ENCODE measurements around the gene SRCIN1.
A peak's percentile ranks its signal among the peaks of the same experiment; 100 is the strongest.

The SRCIN1 gene

DNA sequence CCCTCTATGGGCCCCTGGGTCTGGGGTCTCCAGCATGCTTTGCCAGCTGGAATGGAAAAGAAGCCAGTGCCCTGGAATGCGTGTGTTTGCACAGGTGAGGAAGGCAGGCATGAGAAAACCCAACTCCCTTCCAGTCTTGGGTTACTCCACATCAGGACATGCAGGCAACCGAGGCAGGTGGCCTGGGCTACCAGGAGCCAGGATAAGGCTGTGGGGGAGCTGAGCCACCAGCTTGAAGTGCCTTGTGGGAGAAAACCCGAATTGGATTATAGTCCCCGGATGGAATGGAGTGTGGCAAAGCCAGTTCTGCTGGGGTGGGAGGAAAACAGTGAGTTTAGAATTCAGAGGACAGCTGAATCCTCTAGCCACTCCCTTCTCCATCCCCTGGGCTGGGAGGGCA lies 7.2 kb downstream of the SRCIN1 start:
- DNase-seq (ENCODE audit: low spot score), result no peak

DNA sequence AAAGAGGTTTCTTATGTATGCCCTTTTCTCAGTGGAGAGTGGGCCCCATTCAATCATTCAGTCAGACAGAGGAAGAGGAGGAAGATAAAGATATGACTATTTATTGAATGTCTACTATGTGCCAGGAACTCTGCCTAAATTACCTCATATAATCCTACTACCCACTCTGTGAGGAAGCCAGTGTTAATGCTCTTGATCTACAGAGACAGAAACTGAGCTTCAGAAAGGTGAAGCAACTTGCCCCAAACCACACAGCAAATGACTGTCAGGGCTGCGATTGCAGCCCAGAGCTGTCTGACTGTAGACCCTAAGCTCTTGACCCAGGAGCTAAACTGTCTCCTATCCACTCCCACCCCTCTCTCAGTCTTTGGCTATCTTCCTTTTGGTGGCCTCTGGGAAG lies 8.4 kb downstream of the SRCIN1 start:
- DNase-seq (ENCODE audit: low spot score), result no peak

DNA sequence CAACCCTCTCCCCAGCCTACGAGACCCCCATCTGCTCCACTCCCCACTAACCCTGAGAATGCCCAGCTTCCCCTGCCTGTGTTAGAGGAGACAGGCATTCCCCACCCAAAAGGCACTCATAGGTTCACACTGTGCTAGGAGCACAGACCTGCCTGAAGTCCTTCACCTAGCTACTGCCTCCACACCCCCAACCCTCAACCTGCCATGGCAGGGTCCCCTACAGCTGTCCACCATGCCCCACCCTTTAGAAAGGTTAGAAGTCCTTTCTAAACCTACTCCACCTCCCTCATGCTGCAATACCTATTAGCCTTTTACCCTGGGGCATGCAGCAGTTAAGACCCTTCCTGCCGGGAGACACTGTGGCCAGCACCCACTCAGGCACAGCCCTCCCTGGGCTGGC lies 9.1 kb downstream of the SRCIN1 start:
- no peak for DNase-seq (ENCODE audit: low spot score)

DNA sequence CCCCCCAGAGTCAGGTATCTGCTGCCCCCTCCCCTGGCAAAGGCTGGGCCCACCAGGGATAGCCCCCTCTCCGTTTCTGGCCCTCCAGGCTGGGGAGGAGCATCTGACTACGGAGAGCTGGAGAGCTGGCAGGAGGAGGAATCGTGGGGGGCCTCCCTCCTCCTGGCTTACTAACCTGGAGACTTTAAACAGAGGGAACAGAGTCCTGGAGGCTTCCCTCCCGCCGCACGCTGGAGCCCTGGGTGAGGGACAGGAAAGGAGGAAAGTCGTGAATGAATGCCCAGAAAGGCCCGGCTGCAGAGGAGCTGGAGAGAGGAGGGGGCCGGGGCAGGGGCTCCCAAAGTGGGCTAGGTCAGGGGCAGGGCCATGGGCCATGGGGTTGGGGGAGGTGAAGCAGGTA lies 9.9 kb downstream of the SRCIN1 start:
- DNase-seq (ENCODE audit: low spot score), result no peak

DNA sequence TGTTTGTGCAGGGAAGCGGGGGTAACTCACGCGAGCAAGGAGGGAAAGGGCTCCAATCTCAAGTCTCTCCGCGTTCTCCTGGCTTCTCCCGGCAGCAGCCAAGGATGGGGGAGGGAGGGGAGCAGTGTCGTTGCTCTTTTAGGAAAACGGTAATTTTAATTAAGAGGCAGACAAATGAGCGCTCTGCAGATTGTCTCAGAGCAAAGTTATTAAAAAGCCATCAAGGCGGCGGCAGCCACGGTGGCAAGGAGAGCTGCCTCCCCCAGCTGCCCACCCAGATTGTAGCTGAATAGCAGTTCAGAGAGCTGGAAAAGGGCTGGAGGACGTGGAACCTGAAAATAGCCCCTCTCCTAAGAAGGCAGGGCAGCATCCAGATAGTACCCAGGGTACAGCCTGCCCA lies 11.6 kb downstream of the SRCIN1 start:
- DNase-seq (ENCODE audit: low spot score), result no peak

DNA sequence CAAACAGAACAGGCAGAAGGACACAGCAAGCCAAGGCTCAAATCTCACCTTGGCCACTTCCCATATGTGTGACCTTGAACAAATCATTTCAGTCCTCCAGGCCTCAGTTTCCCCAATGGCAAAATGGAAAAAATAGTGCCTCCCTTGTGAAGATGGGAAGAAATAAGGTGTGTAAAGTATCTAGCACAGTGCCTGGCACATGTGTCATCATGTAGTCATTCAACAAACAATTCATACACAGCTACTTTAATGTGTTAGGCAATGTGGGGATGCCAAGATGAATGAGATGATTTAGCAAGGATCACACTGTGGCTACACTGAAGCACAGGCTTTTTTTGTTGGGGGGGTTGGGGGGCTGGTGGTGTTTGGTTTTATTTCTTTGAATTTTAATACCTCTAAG lies 13.3 kb downstream of the SRCIN1 start:
- no peak for DNase-seq (ENCODE audit: low spot score)

DNA sequence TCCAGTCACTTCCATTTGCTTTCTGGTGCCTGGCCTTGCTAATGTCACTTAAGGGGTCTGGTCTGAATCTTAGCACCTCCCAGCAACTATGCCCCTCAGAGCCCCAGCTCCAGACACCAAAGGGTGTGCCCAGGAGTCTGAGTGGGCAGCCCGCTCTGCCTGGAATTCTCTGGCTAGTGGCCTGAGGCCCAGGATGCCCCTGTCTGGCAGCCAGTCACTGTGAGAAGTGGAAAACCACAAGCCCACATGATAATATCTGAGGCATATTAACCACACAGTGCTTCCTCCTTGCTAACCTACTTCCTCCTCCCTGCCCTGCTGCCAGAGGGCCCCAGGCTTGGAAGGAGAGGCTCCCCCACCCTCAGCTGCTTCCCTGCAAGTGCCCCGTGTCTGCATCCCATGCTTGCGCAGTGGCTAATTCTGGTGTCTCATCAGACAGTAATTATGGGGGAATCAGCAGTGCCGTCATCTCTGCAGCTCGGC lies 14.0 kb downstream of the SRCIN1 start:
- no peak for DNase-seq (ENCODE audit: low spot score)

DNA sequence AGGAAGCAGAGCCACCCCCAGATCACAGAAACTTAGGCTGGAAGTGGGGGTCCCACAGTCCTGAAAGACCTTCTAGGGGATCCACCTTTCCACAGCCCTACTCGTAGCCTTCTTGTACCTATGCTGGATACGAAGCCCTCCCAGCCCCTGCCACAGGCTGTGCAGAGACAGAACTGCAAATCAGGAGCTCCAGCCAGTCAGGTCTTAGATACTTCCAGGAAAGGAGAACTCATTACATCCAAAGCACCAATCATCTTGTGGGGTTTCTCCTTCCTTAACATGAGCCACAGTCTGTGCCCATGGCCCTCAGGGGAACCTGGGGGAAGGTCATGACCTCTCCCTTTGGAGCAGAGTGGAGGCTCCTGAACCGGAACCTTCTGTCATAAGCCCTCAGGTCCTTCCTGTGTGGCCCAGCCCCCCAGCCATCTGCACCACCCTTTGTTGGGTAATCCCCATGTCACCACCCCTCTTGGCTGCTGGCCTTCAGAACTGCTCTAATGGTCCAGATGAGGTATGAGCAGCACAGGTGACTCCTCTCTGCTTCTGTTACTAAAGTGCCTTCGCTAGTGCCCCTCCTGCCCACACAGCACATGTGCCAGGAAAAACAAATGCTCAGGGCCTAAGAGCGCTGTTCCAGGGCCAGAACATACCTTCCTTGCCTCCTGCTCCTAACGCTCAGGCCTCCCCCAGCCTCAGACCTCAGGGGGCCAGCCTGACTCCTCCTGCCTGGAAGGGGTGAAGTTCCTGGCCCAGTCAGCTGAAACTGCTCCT lies 14.6 kb downstream of the SRCIN1 start:
- DNase-seq (ENCODE audit: low spot score), result no peak

DNA sequence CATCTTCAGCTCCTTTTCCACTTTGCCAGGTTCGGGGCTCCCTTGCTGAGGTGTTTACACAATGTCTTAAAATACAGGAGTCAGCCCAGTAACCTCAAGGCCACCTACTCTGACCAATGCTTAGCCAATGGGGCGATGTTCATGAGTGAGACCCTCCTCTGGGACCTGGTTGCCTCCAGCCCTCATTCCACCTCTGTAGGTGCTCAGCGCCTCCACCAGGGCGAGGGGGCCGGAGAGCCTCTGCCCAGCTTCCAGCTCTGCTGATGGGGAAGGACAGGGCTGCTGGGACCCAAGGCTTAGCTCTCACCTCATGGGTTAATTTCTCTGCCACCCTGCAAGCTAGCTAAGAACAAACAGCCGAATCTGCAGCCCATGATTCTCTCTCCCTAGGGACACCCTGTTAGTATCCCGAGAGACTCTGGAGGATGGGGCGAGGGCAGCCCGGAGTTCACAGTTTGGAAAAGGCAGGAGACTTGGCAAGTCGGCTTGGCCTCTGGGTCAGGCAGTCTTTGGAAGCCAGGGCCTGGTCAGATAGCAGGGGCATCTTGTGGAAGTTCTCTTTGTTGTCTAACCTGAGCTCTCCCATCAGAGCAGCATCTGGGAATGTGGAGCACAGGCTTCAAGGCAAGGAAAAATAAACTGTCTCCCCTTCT lies 16.2 kb downstream of the SRCIN1 start:
- DNase-seq (ENCODE audit: low spot score), result no peak

DNA sequence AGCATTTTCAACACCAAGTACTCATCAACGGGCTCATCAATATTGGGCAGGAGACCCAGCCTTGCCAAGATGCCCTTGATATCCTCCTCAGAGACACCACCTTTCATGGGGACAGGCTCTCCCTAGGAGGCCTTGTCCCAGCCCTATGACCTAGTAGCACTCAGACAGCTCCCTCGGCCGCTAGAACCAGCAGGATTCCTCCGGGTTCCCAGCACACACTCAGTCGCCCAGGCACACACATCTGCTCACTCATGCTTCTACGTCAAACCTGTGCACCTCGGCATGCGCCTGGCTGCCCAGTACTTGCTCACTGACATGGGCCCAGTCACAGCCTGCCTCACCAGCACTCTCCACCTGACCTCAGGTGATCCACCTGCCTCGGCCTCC lies 17.0 kb downstream of the SRCIN1 start:
- DNase-seq (ENCODE audit: low spot score), result no peak

DNA sequence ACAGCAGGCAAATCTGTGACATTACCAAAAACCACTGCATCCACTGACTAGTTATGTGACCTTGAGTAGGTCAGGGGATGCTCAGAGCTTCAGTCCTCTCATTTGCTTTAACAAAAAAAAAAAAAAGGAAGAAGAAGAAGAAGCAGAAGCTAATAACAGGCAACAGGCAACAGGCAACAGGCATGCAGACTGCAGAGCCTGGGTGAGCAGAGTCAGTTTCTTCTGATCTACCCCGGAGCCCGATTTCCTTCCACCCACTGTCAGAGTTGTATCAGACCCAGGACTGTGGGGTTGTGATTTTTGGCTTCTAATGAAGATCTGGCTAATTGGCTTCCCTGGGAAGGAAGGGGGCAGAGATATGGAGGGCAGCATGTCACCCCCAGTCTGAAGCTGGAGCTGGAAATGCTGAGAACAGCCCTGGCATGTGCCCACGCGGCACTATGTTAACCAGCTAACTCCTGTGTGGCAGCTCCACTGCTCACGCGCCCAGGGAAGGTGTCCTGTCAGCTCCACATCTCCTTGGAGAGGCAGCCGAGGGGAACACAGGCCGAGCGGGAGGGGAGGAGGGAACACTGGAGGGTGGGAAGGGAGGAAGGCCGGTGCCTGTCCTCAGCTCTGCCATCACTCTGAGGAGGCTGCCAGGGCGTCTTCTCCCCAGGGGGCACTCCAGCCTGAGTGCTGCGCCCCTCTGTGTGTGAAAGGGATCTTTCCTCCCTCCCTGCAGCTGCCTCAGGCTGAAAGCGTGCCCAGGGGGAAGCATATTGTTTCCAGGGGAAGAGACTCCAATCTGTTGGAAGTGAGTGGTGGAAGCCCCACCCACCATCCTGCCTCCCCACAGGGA lies 17.6 kb downstream of the SRCIN1 start:
- no peak for DNase-seq (ENCODE audit: low spot score)

DNA sequence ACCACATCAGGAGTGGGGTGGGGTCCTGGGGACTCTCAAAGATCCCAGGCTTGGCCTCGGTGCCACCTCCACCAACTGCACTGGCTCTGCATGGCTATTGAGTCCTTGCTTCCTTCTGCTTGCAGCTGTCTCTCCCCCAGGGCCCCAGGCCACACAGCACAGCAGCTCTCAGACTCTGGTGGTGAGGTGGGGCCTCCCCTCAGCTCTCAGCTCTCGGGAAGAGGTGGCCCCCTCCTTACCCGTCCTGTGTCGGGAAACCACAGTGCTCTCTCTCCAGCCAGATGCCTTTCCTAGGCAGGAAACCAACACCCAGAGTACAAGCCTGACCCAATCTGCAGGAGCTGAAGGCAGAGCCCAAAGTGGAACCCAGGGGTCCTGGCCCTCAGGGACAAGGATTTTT lies 18.5 kb downstream of the SRCIN1 start:
- no peak for DNase-seq (ENCODE audit: low spot score)

DNA sequence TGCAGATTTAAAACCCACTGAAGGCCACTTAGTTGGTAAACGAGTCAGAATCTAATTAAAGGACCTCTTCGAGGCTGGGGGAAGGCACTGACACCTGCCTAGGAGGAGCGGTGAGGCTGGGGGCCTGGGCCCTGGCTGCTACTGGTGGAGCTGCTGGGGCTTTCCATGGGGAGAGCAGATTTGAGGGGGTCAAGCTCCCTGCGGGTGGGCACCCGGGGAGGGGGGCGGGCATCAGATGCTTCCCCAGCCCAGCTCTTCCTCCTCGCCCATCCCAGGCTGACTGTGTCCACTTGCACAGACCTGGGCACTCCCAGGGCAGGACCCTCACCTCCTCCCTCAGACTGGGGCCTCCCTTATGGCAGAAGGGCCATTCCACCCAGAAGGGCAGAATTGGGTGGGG lies 19.0 kb downstream of the SRCIN1 start:
- no peak for DNase-seq (ENCODE audit: low spot score)

DNA sequence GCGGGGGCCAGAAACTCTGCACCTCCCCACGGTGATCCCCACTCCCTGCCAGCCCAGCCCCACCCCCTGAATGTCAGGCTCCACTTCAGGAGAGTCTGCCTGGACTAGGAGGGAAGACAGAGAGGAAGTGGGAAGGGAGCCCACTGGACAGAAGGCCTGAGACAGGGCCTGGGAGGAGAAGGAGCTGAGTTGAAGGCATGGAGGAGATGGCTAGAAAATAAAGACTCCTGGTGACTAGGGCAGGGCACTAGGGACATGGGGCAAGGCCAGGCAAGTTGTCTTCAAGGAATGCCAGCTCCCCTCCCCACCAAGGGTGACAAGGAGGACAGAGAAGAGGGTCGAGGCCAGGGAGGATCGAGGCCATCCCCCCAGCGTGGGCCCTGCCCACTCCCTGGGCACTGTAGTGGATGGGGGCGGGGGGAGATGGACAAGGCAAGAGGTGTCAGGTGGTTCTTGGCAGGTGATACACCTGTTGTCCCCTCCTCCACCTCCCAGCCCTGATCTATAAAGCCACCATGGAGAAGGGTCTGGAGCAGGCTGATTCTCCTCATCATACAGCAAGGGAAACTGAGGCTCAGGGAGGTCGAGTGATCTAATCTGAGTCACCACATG lies 19.7 kb downstream of the SRCIN1 start:
- DNase-seq (ENCODE audit: low spot score), result no peak

DNA sequence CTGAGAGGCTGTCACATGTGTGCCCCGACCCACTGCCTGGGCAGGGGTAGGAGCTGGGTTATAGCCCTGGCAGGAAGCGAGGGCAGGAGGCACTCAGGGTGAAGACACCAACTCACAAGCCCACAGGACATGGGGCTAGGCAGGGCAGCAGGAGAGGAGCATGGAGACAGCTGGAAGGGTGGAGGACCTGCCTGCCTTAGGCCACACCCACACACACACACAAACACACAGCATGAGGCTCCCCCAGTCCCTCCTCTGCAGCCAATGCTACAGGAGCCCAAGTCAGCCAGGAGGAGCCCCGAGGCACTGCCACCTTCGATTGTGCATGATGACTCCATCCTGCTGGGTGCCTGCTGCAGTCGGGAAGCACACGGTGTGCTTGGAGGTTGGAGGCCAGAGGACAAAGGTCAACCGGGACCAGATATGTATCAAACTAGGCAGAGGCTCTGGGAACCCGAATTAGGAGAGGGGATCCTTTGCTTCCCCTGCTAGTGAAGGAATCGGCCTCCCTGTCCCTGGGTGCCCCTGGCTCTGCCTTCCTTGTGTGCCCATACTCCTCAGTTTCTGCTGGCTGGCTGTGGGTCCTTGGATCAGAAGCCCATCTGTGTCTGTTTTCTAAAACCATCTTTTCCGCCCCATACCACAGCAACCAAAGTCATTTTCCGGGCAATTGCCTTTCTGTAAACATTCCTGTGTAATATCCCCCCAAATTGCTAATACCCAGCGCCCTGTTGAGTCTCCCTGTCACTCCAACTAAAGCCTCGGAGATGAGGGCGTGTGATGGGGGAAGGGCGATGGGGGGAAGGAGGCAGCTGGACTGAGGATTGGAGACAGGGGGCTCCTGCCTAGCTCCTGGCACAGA lies 20.5 kb downstream of the SRCIN1 start:
- no peak for DNase-seq (ENCODE audit: low spot score)

DNA sequence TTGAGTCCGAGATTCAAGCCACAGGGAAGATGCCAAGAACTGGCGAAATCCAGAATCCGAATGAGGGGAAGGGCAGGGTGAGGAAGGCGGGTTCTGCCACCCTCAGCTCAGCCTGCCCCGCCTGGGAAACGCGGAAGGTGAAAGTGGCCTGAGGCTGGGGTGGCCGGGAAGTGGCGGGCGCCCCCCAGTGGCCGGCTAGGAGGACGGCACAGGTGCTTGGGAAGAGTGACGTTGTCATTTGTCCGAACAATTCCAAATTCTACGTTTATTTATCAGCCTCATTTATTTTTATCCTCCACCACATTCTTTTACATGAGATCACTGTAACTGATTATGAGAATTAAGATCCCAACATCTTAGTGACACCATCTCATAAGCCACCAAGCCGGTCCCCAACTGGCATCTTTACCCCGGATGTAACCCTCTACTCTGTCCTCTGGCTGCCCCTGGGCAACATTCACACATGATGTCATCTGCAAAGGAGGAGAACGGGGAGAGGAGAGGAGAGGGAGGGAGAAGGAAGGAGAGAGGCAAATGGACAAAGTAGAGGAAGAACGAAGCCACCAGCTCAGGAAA lies 21.3 kb downstream of the SRCIN1 start:
- DNase-seq (ENCODE audit: low spot score), result peak; percentile 93

DNA sequence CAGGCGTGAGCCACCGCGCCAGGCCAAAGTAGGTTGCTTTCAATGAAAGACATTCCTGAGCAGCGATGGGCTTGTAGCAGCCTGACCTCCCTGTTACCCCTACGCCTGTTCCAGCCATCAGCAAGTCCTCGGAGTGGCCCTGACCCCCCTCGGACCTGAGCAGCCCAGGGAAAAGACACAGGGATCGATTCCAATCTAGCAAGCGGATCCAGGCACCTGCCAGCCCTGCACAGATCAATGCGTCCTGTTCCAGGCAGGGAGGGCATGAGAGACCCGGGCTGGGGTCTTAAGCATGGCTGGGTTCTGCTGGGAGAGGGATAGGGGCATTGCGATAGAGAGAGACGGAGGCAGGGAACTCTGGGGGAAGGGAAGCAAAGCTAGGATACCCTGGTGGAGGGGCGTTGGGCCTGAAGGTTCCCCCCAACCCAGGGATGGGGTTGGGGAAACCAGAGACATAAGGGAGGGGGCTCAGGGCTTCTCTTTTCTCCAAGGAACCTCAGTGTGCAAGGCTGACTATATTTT lies 21.9 kb downstream of the SRCIN1 start:
- DNase-seq (ENCODE audit: low spot score), result no peak

DNA sequence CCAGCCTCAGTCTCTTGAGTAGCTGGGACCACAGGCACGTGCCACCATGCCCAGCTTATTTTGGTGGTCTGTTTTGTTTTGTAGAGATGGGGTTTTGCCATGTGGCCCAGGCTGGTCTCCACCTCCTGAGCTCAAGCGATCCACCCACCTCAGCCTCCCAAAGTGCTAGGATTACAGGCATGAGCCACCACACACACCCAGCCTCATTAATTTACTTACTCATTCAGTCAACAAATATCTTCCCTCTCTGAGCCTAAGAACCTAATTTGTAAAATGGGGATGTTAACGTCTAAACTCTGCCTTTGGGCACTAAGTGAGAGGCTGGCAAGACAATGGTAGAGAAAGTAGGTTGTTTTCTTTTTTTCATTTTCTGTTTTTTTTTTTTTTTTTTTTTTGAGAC lies 22.6 kb downstream of the SRCIN1 start:
- no peak for DNase-seq (ENCODE audit: low spot score)

DNA sequence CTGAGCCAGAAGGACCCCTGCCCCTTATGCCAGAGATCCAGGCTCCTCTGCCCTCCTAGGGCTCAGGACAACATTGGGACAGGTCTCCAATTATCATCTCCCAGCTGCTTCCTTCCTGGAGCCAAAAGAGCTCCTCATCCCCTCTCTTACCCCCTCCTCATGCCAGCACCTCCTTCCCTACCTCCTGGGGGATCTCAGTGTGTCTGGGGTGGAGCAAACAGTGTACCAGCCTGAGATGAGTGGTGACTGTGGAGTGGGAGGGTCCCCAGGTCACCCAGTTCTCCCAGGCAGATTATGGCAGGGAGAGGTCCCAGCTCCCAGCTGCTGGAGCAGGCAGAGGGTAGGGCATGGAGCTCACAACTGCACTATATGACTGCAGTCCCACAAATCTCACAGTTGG lies 23.7 kb downstream of the SRCIN1 start:
- DNase-seq (ENCODE audit: low spot score), result no peak

DNA sequence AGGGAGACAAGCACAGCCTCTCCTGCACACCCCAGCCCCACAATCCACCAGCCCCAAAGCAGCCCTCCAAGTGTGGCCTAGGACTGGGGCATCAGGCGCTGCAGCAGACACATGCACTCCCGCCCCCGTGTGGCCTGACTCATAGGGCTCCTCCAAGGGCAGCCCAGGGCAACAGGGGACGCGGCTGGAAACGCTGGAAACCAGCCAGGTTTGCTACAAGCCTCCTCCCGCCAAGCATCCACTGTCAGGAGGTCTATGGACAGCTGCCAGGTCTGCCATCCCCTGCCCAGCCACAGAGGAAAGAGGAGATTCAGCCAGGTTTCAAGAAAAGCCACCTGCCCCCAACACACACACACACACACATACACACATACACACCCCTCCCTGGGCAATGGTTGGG lies 25.8 kb downstream of the SRCIN1 start:
- peak; percentile 92 for DNase-seq (ENCODE audit: low spot score)

DNA sequence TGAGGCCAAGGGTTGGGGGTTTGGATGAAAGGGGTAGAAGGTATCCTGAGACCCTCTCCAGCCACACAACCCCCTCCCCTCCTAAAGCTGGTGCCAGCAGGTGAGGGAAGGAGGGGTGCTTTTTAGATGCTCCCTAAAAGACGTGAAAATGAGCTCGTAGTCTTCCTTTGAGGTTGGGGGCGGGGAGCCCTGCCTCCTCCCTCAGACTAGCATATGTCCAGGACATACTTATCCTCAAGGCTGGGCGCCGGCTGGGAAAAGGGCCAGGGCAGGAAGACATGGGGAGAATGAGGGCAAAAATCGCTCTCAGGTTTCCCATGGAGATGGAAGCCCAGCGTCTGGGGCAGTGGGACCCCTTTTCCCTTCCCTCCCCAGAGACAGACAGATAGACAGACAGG lies 26.7 kb downstream of the SRCIN1 start:
- DNase-seq (ENCODE audit: low spot score), result no peak

Data from HuH-7.5 (cell line).